Chondrocyte (in vitro differentiated cells): ENCODE results near the gene CRIP3. TPM values are rescaled to one million over a fixed set of nuclear protein-coding genes. Genes with fewer than 3 reads are reported as not detected.

Source experiments
- DNase-seq: peaks from one replicate; pipeline ENCODE4 v3.0.0; 2021; ENCODE audit warnings: mixed read lengths, low spot score
- H3K27ac Mint-ChIP-seq: one replicate; pipeline ENCODE4 v1.8.0; 2021; ENCODE audit warnings: mild to moderate bottlenecking, moderate library complexity, mixed read lengths; ENCODE audit not compliant: unreplicated experiment
- H3K27me3 Mint-ChIP-seq: 2 replicates; pipeline ENCODE4 v1.8.0; 2021; ENCODE audit warnings: low read depth, mixed read lengths
- H3K36me3 Mint-ChIP-seq: 2 replicates; pipeline ENCODE4 v1.8.0; 2021; ENCODE audit warnings: low read depth, mixed read lengths
- H3K4me1 Mint-ChIP-seq: 2 replicates; pipeline ENCODE4 v1.8.0; 2021; ENCODE audit warnings: low read depth, mild to moderate bottlenecking, mixed read lengths
- H3K4me3 Mint-ChIP-seq: one replicate; pipeline ENCODE4 v1.8.0; 2021; ENCODE audit warnings: mild to moderate bottlenecking, moderate library complexity, mixed read lengths; ENCODE audit not compliant: unreplicated experiment
- H3K9me3 Mint-ChIP-seq: 2 replicates; pipeline ENCODE4 v1.8.0; 2021; ENCODE audit warnings: low read depth, mixed read lengths
- total RNA-seq: library from RNA; stranded (reverse); gene quantifications from 3 replicates; pipeline ENCODE4 v1.2.1, GENCODE V29; 2021
- TF ChIP-seq, protein P1 (sequence below): fragments of 200-600 bp; sonication (generic); IDR thresholded peaks from 2 replicates; pipeline ENCODE4 v1.5.0; 2021; ENCODE audit warnings: antibody characterized with exemption, mild to moderate bottlenecking, moderate library complexity

CRIP3 gene
- total RNA-seq, 1 donor from 2014 or later: 0.47 TPM

DNA sequence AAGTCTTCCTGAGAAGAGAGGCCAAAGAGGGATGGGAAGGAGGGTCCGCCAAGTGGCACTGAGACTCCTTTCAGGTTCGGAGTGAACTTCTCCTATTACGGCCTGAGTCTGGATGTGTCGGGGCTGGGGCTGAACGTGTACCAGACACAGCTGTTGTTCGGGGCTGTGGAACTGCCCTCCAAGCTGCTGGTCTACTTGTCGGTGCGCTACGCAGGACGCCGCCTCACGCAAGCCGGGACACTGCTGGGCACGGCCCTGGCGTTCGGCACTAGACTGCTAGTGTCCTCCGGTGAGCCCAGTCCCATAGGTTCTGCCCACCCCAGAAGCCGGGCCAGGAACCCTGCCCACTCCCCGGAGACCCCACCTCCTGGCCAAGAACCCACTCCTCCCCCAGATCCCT lies 6.5 kb downstream of the CRIP3 start:
- TF ChIP-seq, protein P1, sequence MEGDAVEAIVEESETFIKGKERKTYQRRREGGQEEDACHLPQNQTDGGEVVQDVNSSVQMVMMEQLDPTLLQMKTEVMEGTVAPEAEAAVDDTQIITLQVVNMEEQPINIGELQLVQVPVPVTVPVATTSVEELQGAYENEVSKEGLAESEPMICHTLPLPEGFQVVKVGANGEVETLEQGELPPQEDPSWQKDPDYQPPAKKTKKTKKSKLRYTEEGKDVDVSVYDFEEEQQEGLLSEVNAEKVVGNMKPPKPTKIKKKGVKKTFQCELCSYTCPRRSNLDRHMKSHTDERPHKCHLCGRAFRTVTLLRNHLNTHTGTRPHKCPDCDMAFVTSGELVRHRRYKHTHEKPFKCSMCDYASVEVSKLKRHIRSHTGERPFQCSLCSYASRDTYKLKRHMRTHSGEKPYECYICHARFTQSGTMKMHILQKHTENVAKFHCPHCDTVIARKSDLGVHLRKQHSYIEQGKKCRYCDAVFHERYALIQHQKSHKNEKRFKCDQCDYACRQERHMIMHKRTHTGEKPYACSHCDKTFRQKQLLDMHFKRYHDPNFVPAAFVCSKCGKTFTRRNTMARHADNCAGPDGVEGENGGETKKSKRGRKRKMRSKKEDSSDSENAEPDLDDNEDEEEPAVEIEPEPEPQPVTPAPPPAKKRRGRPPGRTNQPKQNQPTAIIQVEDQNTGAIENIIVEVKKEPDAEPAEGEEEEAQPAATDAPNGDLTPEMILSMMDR: no peak
- Mint-ChIP-seq H3K27ac (no peak overlapping the region), H3K9me3 (no peaks in the 10 kb centered on the region), H3K27me3 (peaks cover 18% of the 10 kb centered on the region), H3K4me3 (no peak overlapping the region), H3K36me3 (no peaks in the 10 kb centered on the region), H3K4me1 (no peaks in the 10 kb centered on the region)
- peak; percentile 83 for DNase-seq

DNA sequence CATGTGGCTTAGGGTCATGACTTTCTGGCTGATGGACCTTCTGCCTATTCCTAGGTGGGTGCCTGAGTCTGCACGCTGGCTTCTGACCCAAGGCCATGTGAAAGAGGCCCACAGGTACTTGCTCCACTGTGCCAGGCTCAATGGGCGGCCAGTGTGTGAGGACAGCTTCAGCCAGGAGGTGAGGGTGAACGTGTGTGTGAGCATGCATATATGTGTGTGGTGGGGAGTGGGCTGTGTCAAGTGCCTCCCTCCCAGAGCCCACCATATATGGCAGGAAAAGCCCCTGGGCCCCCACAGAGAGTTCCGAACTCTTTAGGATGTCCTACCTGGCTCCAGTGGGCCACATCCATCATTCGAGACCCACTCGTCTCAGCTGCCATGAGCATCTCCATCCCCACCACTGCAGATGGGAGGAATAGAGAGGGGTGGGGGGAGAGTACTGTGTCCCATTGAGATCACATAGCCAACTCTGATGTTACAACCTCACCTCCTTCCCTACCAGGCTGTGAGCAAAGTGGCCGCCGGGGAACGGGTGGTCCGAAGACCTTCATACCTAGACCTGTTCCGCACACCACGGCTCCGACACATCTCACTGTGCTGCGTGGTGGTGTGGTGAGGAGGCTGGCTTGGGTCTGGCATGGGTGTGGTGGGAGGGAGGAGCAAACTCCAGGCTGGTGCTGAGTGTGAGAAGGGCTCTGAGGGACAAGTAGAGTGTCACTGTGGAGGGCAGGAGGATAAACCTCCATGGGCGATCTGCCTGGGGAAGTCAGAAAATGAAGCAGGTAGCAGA lies 7.3 kb downstream of the CRIP3 start:
- TF ChIP-seq, protein P1: no peak
- Mint-ChIP-seq H3K9me3 (no peaks in the 10 kb centered on the region), H3K4me1 (no peaks in the 10 kb centered on the region), H3K27me3 (peaks cover 25% of the 10 kb centered on the region), H3K4me3 (no peak overlapping the region), H3K36me3 (no peaks in the 10 kb centered on the region), H3K27ac (no peak overlapping the region)
- DNase-seq: peak; percentile 78

DNA sequence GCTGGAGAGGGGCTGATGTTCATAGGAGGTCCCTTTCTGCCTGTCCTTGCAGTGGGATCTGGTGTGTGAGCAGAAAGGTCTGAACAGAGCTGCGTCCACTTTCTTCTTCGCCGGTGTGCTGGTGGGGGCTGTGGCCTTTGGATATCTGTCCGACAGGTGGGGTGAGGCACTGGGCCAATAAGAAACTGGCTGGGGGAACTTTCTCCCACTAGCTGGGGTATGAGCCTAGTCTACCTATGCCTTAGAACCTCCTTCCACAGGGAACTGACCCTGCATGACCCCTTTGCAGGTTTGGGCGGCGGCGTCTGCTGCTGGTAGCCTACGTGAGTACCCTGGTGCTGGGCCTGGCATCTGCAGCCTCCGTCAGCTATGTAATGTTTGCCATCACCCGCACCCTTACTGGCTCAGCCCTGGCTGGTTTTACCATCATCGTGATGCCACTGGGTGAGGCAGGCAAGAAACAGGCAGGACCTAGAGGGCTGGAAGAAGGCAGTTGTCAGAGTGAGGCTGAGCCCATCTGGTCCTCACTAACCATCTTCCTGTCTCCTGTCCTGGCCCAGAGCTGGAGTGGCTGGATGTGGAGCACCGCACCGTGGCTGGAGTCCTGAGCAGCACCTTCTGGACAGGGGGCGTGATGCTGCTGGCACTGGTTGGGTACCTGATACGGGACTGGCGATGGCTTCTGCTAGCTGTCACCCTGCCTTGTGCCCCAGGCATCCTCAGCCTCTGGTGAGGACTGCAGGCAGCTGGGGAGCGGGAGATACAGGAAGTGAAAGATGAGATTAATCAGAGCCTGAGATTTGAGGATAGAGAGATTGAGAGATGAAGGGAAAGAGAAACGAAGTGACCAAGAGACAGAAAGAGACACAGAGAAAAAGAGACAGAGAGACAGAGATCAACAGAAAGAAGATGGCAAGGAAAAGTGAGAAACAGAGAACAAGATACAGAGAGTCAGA lies 9.0 kb downstream of the CRIP3 start:
- Mint-ChIP-seq H3K36me3 (no peaks in the 10 kb centered on the region), H3K4me3 (no peak overlapping the region)

DNA sequence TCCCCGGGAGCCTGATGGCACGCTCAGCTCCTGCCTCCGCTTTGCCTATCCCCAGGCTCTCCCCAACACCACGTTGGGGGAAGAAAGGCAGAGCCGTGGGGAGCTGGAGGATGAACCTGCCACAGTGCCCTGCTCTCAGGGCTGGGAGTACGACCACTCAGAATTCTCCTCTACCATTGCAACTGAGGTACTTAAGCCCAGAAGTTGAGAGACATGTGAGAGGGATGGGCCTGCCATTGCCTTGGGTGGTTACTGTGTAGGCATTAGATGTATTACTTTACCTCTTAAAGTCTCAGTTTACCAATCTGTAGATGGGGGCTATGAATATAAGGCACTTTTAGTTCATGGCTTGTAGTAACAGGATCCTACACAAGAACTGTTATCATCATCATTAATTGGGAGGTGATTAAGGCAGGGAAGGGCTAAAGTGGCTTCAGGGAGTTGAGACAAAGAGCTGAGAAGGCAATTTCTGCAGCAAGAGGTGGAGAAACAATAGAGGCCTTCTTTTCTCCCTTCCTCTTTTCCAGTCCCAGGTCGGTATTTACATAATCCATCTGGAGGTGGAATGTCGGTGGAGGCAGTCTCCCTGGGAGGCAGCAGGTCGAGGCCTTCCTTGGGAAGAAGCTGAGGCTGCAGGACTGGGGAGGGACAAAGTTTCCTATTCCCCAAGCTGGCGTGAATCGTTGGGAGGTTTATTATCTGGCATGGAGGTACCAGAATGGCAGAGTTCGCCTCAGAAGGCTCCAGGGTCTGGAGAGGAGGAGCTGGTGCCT lies 9.9 kb downstream of the CRIP3 start:
- Mint-ChIP-seq H3K9me3 (no peaks in the 10 kb centered on the region), H3K4me3 (no peak overlapping the region), H3K36me3 (no peaks in the 10 kb centered on the region), H3K27me3 (peaks cover 25% of the 10 kb centered on the region), H3K27ac (no peak overlapping the region), H3K4me1 (no peaks in the 10 kb centered on the region)
- TF ChIP-seq, protein P1: no peak
- DNase-seq: no peak

More for the DNA sequence above, 9.0 kb downstream of the CRIP3 start:
- DNase-seq: peak; percentile 75
- TF ChIP-seq, protein P1: no peak
- Mint-ChIP-seq H3K27me3 (peaks cover 25% of the 10 kb centered on the region), H3K27ac (no peak overlapping the region), H3K9me3 (no peaks in the 10 kb centered on the region), H3K4me1 (no peaks in the 10 kb centered on the region)
